Measurements from ENCODE around the gene DNAJB9.

The DNAJB9 gene

DNA sequence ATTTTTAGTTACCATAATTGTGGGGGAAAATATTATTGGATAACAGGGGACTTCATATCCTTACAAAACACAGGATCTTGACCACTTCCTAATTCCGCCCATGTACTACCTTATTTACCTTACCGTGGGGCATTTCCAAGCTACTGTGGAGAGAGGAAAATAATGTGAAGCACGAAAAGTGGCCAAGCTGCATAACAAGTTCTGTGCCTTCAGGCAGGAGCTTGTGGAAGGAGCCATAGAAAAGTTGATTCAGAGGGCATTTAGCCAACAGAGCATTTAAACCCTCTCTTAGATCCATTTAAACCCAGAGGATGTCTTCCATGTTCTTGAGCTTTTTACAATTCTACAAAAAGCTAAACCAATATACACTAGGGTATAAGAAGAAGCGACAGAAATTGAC, 41.6 kb downstream of the DNAJB9 start:
- DNase-seq: no peak

DNA sequence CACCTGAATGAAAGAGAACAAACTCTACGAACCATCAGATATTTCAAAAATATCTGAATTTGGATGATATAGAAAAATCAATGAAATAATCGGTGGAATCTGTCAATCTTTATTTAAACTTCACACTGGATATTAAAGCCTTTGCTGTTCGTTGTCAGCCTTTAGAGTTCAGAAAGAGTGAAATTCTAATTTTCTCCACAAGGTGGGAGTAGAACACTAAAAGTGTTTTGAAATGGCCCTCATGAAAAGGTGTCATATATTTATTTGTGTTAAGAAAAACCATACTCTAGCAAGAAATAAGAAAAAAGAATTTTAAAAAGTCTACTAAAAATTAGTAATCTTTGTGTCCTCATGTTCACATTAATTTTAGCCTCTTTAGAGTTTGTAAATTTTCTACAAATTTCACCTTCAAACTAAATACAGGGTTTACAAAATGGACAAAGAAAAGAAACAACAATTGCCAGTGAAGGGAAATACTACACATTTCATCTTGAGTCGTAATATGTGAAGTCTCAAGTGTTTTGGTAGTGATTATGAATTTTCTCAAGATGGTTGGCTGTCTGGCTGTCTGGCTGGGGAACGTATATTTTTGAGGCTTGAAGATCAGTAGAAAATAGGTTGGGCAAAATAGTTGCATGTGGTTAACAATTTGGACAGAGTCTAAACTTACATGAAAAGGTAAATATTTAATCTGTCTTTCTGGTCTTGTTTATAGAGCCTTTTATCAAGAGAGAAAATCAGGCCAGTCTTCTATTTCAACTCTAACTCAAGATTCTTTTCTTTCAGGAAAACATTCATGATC, 43.7 kb downstream of the DNAJB9 start:
- peak; percentile 72 for DNase-seq

DNA sequence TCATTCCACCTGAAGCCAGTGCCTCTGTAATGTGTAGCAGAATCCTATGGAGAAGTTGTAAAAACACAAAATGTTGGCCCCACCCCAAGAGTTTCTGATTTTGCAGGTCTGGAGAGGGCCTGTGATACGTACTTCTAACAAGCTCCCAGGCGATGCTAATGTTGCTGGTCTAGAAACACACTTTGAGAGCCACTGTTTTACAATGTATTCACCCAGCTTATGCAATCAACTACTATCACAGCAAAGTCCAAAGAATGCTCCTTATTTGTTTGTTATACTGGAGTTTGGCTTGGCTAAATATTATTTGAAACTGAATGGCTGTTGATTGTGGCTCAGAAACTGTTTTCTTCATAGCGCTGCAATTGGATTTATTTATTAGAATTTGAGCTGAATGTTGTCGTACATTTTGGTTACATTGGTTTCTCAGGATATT, 44.3 kb downstream of the DNAJB9 start:
- no peak for DNase-seq

DNA sequence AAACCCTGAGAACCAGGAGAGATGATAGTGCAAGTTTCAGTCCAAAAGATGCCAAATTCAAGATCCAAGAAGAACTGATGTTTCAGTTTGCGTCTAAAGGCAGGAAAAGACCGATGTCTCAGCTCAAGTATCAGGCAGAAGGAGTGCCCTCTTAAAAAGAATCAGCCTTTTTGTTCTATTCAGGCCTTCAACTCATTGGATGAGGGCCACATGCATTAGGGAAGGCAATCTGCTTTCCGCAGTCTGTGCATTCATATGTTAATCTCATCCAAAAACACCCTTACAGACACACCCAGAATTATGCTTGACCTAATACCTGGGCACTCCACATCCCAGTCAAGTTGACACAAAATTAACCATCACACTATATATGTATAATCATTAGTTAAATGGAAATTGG, 45.2 kb downstream of the DNAJB9 start:
- no peak for DNase-seq

DNA sequence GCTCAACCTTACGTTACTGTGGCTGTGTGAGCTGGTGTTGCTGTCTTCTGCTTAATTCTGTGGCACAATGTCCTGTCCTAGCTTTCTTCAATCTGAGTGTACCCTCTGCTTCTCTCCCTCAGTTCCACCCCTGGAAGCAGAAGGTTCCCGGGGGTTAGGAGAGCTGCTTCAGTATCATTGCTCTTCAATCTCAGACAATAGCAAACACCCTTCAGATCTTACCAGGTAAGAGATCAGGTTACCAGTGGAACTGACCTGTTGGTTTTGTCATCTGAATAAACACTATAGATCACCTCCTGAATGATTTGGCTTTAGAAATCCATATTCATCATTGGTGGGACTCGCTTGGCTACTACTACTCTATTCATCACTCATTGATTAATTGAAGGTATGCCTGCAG, 48.4 kb downstream of the DNAJB9 start:
- no peak for DNase-seq

DNA sequence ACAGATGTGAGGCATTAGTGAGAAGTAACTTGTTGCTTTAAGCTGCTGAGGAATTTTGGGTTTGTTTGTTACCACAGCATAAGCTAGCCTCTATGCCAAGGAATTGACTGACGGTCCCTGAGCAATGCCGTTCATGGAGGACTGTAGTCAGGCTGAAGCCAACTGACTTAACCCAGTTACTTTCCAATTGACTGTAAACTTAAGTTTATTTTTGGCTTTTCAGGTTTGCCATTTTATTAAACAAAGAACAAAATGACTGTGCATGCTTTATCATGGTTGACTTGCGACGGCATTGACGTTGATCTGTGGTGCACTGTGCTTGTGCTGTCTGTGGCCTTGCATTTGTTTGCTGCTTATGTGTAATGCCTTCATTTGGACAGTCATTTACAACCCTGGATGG, 53.5 kb downstream of the DNAJB9 start:
- no peak for DNase-seq
